ENCODE measurements around the gene RORC.

Gene RORC

GRCh38 chr1:151825204-151825603, 6.4 kb downstream of the RORC start:
- no peak for DNase-seq (ENCODE audit: extremely low read depth, insufficient read length)
- H3K36me3 ChIP-seq (ENCODE audit: control insufficient read depth, insufficient read depth, low read length), result no peaks in the 10 kb centered on the region
- H3K4me3 ChIP-seq (replicated peaks; ENCODE audit: low read depth, low read length), result no peak overlapping the region
- H3K27me3 ChIP-seq (replicated peaks; ENCODE audit: control insufficient read depth, insufficient read depth, low read length), result peaks cover 1% of the 10 kb centered on the region
- TF ChIP-seq, protein P1, sequence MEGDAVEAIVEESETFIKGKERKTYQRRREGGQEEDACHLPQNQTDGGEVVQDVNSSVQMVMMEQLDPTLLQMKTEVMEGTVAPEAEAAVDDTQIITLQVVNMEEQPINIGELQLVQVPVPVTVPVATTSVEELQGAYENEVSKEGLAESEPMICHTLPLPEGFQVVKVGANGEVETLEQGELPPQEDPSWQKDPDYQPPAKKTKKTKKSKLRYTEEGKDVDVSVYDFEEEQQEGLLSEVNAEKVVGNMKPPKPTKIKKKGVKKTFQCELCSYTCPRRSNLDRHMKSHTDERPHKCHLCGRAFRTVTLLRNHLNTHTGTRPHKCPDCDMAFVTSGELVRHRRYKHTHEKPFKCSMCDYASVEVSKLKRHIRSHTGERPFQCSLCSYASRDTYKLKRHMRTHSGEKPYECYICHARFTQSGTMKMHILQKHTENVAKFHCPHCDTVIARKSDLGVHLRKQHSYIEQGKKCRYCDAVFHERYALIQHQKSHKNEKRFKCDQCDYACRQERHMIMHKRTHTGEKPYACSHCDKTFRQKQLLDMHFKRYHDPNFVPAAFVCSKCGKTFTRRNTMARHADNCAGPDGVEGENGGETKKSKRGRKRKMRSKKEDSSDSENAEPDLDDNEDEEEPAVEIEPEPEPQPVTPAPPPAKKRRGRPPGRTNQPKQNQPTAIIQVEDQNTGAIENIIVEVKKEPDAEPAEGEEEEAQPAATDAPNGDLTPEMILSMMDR (IDR thresholded peaks at IDR 0.05; ENCODE audit: insufficient read depth, low read length, poor library complexity, severe bottlenecking), result no peak

- no peak overlapping the region for H3K4me3 ChIP-seq (replicated peaks; ENCODE audit: low read depth, low read length)
- H3K27me3 ChIP-seq (replicated peaks; ENCODE audit: control insufficient read depth, insufficient read depth, low read length), result peaks cover 1% of the 10 kb centered on the region; the same call in 1 of the 2 replicates
- DNase-seq (ENCODE audit: extremely low read depth, insufficient read length), result no peak
- TF ChIP-seq, protein P1 (IDR thresholded peaks at IDR 0.05; ENCODE audit: insufficient read depth, low read length, poor library complexity, severe bottlenecking), result no peak
- H3K36me3 ChIP-seq (ENCODE audit: control insufficient read depth, insufficient read depth, low read length), result no peaks in the 10 kb centered on the region
Observed at GRCh38 chr1:151823175-151823574, 8.4 kb downstream of the RORC start.

- H3K4me3 ChIP-seq (replicated peaks; ENCODE audit: low read depth, low read length), result no peak overlapping the region
- peaks cover 1% of the 10 kb centered on the region; the same call in 1 of the 2 replicates for H3K27me3 ChIP-seq (replicated peaks; ENCODE audit: control insufficient read depth, insufficient read depth, low read length)
- DNase-seq (ENCODE audit: extremely low read depth, insufficient read length), result no peak
- TF ChIP-seq, protein P1 (IDR thresholded peaks at IDR 0.05; ENCODE audit: insufficient read depth, low read length, poor library complexity, severe bottlenecking), result no peak
- no peaks in the 10 kb centered on the region for H3K36me3 ChIP-seq (ENCODE audit: control insufficient read depth, insufficient read depth, low read length)
Observed at GRCh38 chr1:151822404-151822803, 9.2 kb downstream of the RORC start.

GRCh38 chr1:151820940-151821339, 10.7 kb downstream of the RORC start:
- TF ChIP-seq, protein P1 (IDR thresholded peaks at IDR 0.05; ENCODE audit: insufficient read depth, low read length, poor library complexity, severe bottlenecking), result no peak
- Histone ChIP-seq H3K36me3 (ENCODE audit: control insufficient read depth, insufficient read depth, low read length) (no peaks in the 10 kb centered on the region), H3K4me3 (replicated peaks; ENCODE audit: low read depth, low read length) (no peak overlapping the region), H3K27me3 (replicated peaks; ENCODE audit: control insufficient read depth, insufficient read depth, low read length) (peaks cover 1% of the 10 kb centered on the region; the same call in 1 of the 2 replicates)
- DNase-seq (ENCODE audit: extremely low read depth, insufficient read length), result no peak

- Histone ChIP-seq H3K27me3 (replicated peaks; ENCODE audit: control insufficient read depth, insufficient read depth, low read length) (peaks cover 1% of the 10 kb centered on the region), H3K4me3 (replicated peaks; ENCODE audit: low read depth, low read length) (no peak overlapping the region), H3K36me3 (ENCODE audit: control insufficient read depth, insufficient read depth, low read length) (no peaks in the 10 kb centered on the region)
- TF ChIP-seq, protein P1 (IDR thresholded peaks at IDR 0.05; ENCODE audit: insufficient read depth, low read length, poor library complexity, severe bottlenecking), result no peak
- no peak for DNase-seq (ENCODE audit: extremely low read depth, insufficient read length)
Observed at GRCh38 chr1:151819976-151820623, 11.5 kb downstream of the RORC start.
